Measurements from ENCODE around the gene SETDB1. TPM values are rescaled to one million over a fixed set of nuclear protein-coding genes. Genes with fewer than 3 reads are reported as not detected.

Gene SETDB1
- total and polyA plus RNA-seq, 2 of the 8 experiments (the other 6 are each of a cell fraction or from before 2014, with no cell fraction given): 27.5 to 48.8 TPM

- TF ChIP-seq RAD21 (IDR thresholded peaks at IDR 0.05 in 1 of 2, conservative IDR thresholded peaks at IDR 0.05 in 1 of 2; ENCODE audit: low read depth in 2 of 2, low read length in 2 of 2) (no peak), KDM5A (IDR thresholded peaks at IDR 0.05; ENCODE audit: low read length) (no peak), SP2 (IDR thresholded peaks at IDR 0.05; ENCODE audit: low read length) (no peak), SP1 (IDR thresholded peaks at IDR 0.05; ENCODE audit: low read depth, low read length) (no peak; the same call in 1 of the 2 replicates), TAF1 (IDR thresholded peaks at IDR 0.05; ENCODE audit: low read depth, low read length) (peak; percentile 76), BCL11A (IDR thresholded peaks at IDR 0.05; ENCODE audit: low read depth in 2 of 2, low read length in 2 of 2) (no peak), CTBP2 (IDR thresholded peaks at IDR 0.05; ENCODE audit: borderline replicate concordance, insufficient read depth, insufficient read length, low read length) (peak; percentile 14), TEAD4 (IDR thresholded peaks at IDR 0.05; ENCODE audit: low read depth, low read length) (peak; percentile 39; the same call in 1 of the 2 replicates), EZH2 (IDR thresholded peaks at IDR 0.05; ENCODE audit: low read depth, low read length, severe bottlenecking) (peak; percentile 8), CHD2 (IDR thresholded peaks at IDR 0.05; ENCODE audit: low read length) (no peak)
These were observed 55.1 kb downstream of the SETDB1 start (continued) for GRCh38 chr1:150981177-150981804.

Measured in H1 (cell line).